GM18526 (cell line): ENCODE data around the gene TRDMT1.

Source experiments
- POLR2A ChIP-seq: IDR thresholded peaks from 3 replicates; pipeline ENCODE4 v1.6.1; 2011; ENCODE audit not compliant: insufficient read length; ENCODE audit errors: extremely low read depth

TRDMT1 gene

DNA sequence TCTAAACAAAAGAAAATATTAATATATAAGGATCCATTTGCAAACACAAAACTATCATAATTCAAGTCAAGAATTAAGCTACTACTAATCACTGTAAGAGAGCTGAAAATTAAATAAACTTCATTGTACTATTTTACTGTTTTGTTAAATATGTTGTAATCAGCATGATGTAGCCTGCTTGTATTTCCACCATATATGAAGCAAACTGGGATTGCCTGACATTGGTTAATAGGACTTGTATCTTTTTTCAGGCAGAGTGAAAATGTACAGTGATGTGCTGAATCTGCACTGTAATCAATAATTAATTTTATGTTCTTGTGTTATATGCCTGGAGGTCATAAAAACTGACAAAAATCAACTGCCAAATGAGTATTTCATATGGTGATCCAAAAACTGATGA is 25.4 kb downstream of the TRDMT1 start:
- no peak for TF ChIP-seq POLR2A

DNA sequence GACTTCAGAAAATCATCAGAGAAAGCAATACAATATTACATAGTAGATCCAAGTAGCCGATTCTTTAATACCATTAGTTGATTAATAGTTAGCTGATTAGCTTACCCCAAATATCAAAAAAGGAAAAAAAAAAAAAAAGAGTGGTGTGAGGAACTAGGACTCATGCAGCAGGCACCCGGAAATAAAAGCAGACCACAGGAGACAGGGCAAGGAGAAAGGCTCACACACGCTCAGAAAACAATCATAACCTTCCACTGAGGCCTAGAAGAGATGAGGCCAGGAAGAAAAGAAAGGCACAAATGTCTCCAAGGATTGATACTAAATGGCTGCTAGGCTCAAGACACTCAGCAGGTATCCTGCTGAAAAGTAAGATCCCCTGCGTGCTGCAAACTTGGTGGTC is 25.9 kb downstream of the TRDMT1 start:
- no peak for TF ChIP-seq POLR2A

DNA sequence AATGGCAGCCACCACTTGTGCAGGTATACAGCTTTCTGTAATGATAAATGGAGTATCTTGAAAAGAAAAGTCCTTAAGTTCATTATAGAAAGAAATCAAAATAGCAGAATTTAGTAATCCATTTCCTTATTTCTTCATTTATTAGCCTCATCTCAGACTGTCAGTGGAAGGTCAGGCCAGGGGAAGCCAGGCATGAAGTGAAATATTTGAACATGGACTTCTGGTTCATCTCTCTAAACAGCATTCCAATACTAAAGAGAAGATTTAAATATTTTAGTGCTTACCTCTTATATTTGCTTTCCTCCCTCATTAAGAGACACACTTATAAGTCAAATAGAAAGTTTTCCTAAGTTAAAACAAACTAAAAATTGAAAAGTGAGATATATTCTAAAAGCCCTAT is 26.8 kb downstream of the TRDMT1 start:
- no peak for TF ChIP-seq POLR2A

DNA sequence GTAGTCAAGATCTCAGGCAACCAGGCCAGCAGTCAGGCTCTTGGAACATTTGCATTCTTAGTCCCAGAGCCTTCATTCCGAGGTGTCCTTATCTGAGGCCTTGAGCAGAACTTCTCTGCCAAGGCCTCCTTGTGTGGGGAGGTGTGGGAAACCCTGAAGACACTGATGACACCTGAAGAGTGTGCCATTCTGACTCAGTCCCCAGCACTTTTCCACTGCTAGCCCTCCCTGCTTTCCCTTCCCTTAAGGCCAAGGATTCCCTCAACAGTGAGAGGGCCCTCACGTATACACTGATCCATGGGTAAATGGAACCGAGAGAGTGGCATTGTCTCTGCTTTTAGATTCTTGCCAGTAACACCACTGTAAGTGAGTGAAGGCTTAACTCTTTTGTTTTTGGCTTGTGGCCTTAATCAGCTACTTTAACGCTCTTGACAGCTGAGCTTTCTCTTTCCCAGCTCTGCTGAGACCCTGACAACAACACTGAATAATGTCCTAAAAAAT is 30.3 kb downstream of the TRDMT1 start:
- no peak for TF ChIP-seq POLR2A

DNA sequence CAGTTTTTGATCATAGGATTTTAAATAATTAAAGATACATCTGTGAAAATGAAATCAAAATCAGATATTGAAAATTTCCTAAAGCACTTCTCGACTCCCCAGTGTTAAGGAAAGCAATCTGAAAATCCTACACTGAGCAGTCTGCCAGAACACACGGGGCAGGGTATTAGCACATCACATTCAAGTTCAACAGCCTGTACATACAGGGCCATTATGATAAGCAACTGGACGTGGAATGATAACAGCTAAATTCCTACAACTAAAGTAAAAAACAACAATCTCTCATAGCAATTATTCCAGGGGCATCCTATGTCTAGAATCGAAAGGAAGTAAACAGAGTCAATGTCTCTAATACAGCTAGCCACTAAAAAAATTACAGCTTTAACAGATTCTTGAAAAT is 31.7 kb downstream of the TRDMT1 start:
- TF ChIP-seq POLR2A, result no peak

DNA sequence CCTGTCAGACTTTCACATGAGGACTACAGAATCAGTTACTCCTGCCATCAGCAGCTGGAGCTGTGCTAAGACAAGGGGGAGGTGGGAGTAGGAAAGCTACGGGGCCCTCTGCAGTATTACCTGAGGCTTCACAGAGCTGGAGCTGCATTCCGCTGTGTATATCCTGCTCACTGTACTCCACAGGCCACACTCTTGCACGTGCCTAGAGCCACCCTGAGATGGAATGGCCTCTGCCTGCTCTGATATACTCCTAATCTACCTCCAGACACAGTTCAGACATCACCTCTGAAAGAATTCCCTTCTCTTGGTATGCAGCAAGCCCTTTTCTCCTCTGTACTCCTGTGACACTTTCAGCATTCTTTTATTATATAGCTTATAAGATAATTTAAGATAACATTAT is 34.8 kb downstream of the TRDMT1 start:
- no peak for TF ChIP-seq POLR2A

DNA sequence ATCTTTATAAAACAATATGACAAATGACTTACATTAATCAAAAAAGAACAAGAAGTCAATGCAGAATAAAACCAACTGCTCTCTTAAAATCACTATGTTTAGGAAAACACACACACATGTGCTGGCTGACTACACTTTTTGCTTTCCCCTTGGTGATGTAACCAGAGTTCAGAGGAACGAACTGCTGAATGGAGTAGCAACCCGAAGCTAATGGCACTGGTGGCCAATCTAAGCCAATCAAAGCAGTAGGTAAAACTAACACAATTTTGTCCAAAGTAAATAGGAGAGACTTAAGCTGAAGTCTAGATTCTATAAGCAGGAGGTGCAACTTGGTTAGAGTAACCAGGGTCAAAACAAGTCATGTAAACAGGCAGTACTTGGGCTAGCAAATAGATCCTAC is 38.6 kb downstream of the TRDMT1 start:
- TF ChIP-seq POLR2A, result no peak

DNA sequence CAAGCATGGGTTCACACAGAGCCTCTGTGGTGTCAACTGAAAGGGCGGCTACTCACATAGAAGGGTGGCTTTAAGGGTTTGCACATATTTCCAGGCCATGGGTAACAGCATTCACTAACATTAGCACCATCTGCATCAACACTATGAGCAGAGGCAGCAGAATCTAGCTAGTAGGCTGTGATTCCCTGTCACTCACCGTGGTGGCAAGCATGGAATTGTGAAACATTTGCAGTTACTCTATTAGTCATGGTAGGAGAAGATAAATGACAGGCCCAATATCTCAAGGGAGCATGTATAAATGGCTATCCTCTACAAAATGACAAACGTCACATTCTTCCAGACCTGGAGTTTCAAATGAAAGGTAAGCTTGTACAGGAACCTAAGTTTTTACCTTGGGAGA is 39.7 kb downstream of the TRDMT1 start:
- TF ChIP-seq POLR2A, result no peak

DNA sequence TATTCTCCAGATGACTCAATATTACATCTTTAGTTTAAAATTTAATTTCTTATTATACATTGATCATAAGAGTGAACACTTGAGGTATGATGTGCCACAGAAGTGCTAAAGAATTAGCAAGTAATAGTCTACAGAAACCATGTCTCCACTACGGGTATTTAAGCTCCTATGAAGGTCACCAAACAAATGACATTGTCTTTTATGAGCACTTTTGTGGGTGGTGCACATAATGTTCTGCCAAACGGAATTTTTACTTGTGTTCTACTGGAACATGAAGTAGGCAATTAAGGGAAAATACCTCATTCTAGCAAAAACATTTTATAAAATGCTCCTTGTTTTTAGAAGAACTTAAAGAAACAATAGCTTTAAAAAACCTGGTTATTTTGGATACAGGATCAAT is 44.4 kb downstream of the TRDMT1 start:
- TF ChIP-seq POLR2A, result no peak

DNA sequence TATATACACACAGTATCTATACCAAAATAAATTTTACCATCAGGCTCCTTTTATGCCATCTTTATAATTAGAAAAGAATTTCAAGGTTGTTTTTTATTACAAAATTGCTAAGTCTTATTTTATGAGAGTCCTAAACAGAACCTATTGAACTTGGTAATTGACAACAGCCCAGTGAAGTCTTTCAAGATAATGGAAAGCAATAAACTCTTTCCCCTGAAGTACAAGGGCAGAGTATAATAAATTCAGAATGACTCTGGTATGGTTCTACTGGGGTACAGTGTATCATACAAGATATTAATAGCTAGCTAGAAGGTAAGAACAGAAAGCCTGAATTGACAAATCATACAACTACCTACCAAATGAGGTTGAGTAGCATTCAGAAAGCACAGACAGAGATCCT is 45.6 kb downstream of the TRDMT1 start:
- TF ChIP-seq POLR2A, result no peak

DNA sequence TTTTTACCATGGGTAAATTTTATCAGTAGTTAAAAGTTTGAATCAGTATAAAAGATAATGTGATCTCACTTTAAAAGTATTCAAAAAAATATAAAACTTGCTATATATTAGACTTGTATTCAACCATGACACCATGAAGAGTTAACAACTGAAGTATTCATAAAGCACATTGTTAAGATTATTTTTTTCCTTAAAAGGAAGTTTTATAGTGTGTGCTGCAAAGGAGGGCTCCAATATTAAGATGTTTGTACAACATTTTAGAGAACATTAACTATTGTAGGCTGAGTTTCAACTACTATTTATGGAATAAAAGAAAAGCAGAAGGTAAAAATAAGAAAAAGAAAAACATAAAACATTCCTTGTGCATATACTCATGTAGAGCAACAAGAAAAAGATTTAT is 47.4 kb downstream of the TRDMT1 start:
- TF ChIP-seq POLR2A, result no peak

DNA sequence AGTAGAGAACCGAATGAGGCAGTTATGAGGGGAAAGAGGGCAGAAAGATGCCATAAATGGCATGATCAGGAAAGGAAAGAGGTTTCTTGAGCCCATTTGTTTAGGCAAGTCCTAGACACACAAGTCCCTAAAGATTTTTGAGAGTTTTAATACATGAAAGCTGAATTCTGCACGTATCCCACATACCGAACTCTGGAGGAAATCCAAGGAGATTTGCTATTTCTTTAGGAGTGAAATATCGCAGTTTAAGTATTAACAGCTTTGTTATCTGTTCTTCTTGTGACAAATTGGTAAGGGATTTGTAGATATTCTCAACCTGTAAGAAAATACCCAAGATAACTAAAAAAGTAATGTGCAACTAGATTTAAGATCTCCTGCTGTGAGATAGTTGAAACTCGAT is 48.2 kb downstream of the TRDMT1 start:
- TF ChIP-seq POLR2A, result no peak

DNA sequence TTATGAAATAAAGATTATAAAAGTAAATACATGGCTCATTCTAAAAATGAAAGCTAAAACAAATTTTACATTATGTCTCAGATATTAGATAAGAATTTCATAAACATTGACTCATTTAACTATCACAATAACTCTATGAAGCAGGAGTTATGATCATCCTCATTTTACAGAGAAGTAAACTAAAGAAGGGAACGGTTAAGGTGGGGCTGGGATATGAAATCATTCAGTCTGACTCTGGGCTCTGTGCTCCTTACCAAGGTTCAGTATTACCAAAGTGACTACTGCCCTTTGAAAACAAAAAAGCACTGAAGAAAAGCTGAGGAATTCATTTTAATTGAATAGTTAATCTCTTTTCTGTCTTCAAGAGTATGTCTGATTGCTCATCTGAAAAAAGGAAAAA is 49.8 kb downstream of the TRDMT1 start:
- TF ChIP-seq POLR2A, result no peak

DNA sequence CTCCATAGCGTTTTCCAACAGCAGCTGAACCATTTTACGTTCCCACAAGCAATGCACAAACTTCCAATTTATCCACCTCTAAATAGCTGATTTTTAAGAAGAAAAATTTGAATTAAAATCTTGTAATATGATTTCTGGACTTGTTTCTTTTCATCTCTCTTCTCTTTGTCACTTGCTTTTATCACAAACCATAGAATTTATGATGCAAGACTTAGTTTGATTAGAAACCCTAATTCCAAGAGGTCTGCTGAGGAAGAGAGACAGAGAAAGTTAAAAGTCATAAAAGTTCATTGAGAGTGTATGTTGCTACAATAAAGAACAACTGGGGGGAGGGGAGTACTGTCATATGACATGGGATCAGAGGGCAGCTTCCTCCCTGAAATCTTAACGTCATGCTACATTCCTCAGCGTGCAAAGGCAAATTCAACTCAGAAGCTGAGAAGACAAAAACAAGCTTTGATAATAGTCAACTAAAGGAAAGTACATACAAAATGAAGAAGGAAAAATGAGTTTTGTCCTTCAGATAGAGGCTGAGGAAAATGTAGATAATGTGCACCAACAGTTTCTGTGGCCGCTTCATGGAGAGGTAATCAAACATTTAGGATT is 53.5 kb downstream of the TRDMT1 start:
- no peak for TF ChIP-seq POLR2A

DNA sequence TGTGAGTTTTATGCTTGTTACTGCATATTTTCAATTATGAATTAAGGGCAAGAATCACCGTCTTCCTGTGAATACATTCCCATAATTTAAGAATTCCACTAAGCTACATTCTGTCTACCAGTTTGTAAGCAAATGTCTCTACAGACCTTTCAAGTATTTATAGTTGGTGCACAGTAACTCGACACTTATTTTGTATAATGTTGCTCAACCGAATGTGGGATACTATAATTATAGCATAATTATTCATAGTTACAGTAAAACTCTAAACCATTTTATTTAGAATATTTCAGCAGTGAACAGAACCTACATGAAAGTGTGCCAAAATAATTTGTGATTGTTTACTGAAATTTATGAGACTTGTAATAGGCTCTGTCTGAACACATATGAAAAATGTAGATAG is 54.6 kb downstream of the TRDMT1 start:
- no peak for TF ChIP-seq POLR2A

DNA sequence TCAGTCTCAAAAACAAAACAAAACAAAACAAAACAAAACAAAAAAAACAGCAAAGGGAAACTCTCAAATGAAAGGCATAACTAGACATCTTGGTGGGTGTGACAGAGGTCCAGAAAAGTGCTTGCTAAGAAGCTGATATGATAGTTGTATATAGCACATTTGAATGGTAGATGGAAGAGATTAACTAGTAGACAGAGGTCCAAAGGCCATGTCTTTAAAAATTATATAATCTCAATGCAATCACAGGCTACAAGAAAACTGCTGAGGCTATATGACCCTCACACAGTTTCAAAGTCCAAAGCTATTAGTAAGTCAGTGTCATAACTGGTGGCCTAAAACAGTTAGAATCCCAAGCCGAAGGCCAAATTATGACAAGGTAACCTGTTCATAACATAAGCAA is 56.2 kb downstream of the TRDMT1 start:
- no peak for TF ChIP-seq POLR2A

DNA sequence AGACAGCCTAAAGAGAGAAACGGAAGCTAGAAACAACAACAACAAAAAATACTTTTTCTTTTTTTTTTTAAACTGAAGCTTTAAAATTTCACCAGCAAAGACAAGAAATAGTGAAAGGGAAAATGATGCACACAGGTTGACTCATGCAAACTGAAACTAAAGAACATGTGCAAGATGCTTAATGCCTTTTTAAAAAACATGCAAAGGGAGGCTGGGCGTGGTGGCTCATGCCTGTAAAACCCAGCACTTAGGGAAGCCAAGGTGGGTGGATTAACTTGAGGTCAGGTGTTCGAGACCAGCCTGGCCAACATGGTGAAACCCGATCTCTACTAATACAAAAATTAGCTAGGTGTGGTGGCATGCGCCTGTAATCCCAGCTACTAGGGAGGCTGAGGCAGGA is 56.7 kb downstream of the TRDMT1 start:
- no peak for TF ChIP-seq POLR2A
